ENCODE results near the gene NKX2-3. TPM values are rescaled to one million over a fixed set of nuclear protein-coding genes. Genes with fewer than 3 reads are reported as not detected.

NKX2-3 gene
- total RNA-seq, 1 experiment from 2014 or later, result not detected

GRCh38 chr10:99564361-99564760, 31.6 kb downstream of the NKX2-3 start:
- in situ Hi-C loops (cut with HindIII; ENCODE audit: low sequenced_read_pairs), result no loop called here
- DNase-seq (ENCODE audit: low spot score), result no peak

GRCh38 chr10:99565166-99565565, 32.4 kb downstream of the NKX2-3 start:
- in situ Hi-C loops (cut with HindIII; ENCODE audit: low sequenced_read_pairs), result no loop called here

GRCh38 chr10:99569253-99569939, 36.7 kb downstream of the NKX2-3 start:
- DNase-seq (ENCODE audit: low spot score), result no peak
- in situ Hi-C loops (cut with HindIII; ENCODE audit: low sequenced_read_pairs), result no loop called here

More at GRCh38 chr10:99565166-99565565, 32.4 kb downstream of the NKX2-3 start:
- no peak for DNase-seq (ENCODE audit: low spot score)

GRCh38 chr10:99569961-99570360, 37.2 kb downstream of the NKX2-3 start:
- no peak for DNase-seq (ENCODE audit: low spot score)
- in situ Hi-C loops (cut with HindIII; ENCODE audit: low sequenced_read_pairs), result no loop called here

GRCh38 chr10:99571816-99572215, 39.1 kb downstream of the NKX2-3 start:
- no peak for DNase-seq (ENCODE audit: low spot score)
- in situ Hi-C loops (cut with HindIII; ENCODE audit: low sequenced_read_pairs), result no loop called here

GRCh38 chr10:99573790-99574189, 41.0 kb downstream of the NKX2-3 start:
- in situ Hi-C loops (cut with HindIII; ENCODE audit: low sequenced_read_pairs), result no loop called here
- no peak for DNase-seq (ENCODE audit: low spot score)

GRCh38 chr10:99579971-99580370, 47.2 kb downstream of the NKX2-3 start:
- DNase-seq (ENCODE audit: low spot score), result no peak
- in situ Hi-C loops (cut with HindIII; ENCODE audit: low sequenced_read_pairs), result no loop called here

- in situ Hi-C loops (cut with HindIII; ENCODE audit: low sequenced_read_pairs), result no loop called here
Observed at GRCh38 chr10:99582255-99582770, 49.6 kb downstream of the NKX2-3 start.

GRCh38 chr10:99583687-99584086, 50.9 kb downstream of the NKX2-3 start:
- DNase-seq (ENCODE audit: low spot score), result no peak
- in situ Hi-C loops (cut with HindIII; ENCODE audit: low sequenced_read_pairs), result no loop called here

More at GRCh38 chr10:99582255-99582770, 49.6 kb downstream of the NKX2-3 start:
- DNase-seq (ENCODE audit: low spot score), result no peak

Other genes with a start within 250 kb of the NKX2-3 start
- gene CNNM1, start 203.6 kb upstream of the NKX2-3 start, total RNA-seq (2014; rRNA removed; shearing (Covaris generic)), result 0.37 and 0.81 TPM in 2 replicates
- 14.8 and 18.0 TPM in 2 replicates for gene GOT1, start 102.3 kb upstream of the NKX2-3 start, total RNA-seq (2014; rRNA removed; shearing (Covaris generic))
- 19.1 and 29.9 TPM in 2 replicates for gene SLC25A28, start 87.5 kb downstream of the NKX2-3 start, total RNA-seq (2014; rRNA removed; shearing (Covaris generic))
- gene ENTPD7, start 126.6 kb downstream of the NKX2-3 start, total RNA-seq (2014; rRNA removed; shearing (Covaris generic)), result 8.4 and 17.0 TPM in 2 replicates
- gene COX15, start 199.2 kb downstream of the NKX2-3 start, total RNA-seq (2014; rRNA removed; shearing (Covaris generic)), result 25.8 and 27.9 TPM in 2 replicates
- gene CUTC, start 199.3 kb downstream of the NKX2-3 start, total RNA-seq (2014; rRNA removed; shearing (Covaris generic)), result 6.6 and 17.0 TPM in 2 replicates
- 1.8 and 3.7 TPM in 2 replicates for gene ABCC2, start 249.7 kb downstream of the NKX2-3 start, total RNA-seq (2014; rRNA removed; shearing (Covaris generic))

Data from G401 (cell line).